Stimulated activated CD4-positive, alpha-beta T cell treated with anti-CD3 and anti-CD28 coated beads, Interleukin-15, amount 100 ng/mL, for 24 hours (primary cell): ENCODE results near the gene RAB5B.

Source experiments
- DNase-seq: peaks from one replicate; pipeline ENCODE4 v3.0.0-alpha.2; 2020

Gene RAB5B, protein sequence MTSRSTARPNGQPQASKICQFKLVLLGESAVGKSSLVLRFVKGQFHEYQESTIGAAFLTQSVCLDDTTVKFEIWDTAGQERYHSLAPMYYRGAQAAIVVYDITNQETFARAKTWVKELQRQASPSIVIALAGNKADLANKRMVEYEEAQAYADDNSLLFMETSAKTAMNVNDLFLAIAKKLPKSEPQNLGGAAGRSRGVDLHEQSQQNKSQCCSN

DNA sequence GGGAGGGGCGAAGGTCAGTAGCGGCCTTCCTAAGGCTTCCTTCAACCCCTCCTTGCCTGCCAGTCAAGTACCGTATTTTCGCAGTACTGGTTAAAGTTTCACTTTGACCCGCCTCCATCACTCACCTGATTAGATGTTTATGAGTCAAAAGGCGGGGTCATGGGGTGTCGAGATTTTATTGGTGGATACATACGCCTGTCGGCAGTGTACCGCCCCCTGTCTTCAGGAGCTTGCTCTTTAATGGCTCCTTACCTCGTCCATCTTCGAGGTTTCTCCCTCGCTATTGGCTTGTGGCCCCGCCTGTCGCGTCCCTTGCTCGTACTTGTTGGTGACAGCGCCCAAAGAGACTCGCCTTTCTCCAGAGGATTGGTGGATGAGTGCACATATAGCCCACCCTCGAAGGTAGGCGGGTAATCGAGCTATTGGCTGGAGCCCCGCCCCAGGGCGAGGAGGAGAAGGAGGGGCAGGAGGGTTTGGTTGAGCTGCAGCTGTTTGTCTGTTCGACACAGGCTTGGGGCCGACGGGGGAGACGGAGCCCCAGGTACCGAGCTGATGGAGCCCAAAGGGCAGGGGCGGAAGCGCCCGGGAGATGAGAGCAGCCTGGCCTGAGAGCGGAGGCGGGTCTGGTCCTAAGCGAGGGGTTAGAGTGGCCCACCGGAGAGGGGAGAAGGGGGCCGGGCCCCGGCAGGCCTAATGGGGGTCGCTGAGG is at the start of gene RAB5B:
Gene RAB5B, plus strand, starts transcription at position 480 of the 709 bp plus-strand sequence. CDS start 12,883 bp downstream, outside the sequence.
- peak; percentile 99 for DNase-seq

DNA sequence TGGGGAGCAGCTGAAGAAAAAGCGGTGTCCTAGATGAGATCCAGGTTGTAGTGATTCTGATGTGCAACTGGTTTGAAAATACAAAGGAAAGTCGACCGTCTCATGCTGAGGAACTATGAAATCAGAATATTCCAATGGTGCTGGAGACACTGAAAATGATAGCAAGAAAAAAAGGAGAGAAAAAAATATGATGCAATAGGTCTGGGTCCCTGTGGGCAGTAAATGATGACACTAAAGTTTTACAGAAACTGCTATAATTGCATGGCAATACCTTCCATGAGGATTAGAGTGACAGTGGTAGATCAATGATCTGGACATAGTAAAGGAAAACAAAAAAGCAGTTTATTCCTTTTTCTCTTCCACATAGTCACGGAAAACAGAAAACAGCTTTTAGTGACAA is 48.5 kb upstream of the RAB5B start:
- DNase-seq = no peak

DNA sequence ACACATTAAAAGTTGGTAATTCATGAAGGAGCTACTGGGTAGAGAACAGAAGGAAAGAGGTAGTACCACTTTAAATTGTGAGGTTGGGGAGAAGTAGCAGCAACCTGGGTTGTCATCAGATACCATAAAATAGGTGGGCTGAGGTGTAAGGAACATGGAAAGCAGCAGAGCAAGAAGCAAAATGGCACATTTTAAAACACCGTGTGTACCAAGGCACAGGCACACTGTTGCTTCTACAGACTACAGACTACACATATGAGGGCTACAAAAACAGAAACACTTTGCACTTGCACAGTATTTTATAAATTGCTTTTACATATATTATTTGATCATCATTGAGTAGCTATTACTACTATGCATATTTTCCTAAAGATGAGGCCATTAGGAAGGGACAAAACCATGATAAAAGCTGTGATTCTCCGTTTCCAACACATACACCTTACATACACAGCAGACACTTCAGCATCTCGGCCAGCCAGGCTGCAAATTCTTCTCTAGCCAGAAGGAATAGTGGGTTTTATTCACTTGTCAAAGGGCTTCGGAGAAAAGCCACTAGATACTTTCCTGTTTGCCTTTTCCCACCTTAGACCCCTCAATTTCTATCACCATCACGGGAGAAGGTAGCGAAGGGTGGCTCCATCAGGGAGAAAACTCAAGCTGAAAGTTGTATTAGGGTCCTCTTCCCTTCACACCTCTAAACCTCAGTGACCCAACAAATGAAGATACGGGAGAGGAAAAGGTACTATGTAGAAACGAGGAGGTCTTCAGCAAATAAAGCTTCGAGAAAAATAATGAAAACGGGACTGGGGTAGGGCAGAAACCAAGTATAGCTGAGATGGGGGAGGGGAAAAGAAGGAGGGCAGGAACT is 47.8 kb upstream of the RAB5B start:
- no peak for DNase-seq

DNA sequence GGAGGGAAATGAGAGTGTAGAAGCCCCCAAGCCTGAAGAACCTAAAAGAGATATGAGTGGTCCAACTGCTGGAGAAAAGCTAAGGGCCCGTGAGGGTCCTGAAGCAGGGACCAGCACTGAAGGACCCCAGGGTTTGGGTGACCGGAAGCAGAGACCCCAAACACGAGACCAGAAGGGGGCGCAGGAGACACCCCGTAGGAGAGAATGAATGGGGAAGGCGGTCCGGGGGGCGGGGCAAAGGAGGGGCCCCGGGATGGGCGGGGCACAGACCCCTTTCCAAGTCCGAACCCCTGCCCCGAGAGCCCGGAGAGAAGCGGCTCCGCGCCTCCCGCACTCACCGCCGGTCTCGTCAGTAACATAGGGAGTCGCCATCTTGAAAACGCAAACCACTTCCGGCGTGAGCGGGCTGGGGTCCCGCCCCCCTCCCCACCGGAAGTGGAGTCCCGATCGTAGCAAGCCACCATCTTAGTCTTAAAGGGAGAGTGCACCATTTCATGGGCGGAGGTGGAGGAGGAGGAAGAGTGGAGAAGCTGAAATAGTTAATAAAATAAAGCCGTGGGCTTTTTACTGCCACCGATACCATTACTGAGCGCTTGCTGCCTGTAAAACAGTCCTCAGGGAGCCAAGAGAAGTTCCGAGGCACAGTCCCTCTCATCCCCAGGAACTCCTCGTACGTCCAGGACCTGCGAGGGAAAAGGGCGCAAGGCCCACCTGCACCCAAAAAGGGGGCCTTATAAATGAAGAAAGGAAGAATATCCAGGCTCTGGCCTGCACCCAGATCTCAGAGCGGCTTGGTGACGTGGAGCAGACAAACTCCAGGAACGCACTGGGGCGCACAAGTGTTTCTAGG is 46.9 kb upstream of the RAB5B start:
- DNase-seq = peak; percentile 95

DNA sequence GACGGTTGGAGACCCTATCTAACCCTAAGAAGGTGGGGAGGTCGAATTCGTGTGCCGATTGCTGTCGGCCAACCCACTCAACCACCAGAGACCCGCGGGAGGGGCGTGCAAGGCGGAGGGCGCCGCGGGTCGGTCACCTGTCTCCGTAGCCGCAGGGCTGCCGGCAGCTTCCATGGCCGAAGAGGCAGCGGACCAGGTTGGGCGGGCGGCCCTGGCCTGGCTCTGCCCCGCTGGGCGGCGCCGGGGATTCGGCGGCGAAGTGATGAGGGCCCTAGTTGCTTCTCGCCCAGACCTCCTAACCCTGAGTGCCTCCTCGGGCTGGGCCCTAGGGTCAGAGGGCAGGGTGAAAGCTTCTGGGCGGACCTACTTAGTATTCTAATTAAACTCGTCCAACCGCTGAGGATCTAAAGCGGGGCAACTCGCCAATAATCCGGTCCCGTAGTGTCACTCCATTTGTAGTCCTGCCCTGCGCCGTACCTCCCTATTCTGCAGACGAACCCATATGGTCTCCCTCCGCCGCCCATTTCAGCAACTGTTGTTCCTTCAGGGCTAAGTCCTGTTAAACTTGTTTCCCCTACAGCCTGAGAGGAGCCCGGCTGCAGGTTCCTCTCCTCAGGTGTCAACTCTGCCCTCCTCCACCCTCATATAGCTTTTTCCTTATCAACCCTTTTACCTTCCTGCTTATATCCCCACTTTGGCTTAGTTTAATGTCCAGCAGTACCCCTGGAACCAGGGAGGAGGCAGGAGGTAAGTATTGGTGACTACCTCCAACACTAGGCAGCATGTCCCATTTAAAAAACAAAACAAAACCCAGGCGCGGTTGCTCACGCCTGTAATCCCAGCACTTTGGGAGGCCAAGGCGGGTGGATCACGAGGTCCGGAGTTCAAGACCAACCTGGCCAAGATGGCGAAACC is 46.0 kb upstream of the RAB5B start, which contains the start of gene PYM1:
Gene PYM1, minus strand, starts transcription at position 307 of the 915 bp plus-strand sequence. Its CDS starts 133 bp downstream, at position 174.
- DNase-seq = peak; percentile 83

DNA sequence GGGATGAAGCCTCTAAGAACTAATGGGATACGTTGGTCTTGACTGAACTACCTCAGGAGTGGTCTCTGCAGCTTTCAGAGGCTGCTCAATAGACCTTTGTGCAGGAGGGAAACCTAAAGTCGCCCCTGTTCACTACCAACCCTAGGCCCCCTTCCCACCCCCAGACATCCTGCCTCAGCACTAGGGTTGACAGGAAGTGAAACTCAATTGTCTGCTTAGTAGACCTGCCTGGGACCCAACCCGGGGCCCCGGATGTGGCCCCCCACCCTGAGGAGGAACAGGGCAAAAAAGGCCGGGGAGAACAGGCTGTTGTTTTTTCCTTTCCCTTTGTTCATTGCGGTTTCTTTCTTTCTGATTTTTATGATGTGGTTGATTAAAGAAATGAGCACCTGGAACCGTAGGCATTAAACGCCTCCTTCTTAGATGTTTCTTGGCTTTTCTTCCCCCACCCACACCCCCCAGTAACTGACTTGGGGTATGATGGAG is 44.5 kb upstream of the RAB5B start:
- peak; percentile 90 for DNase-seq

DNA sequence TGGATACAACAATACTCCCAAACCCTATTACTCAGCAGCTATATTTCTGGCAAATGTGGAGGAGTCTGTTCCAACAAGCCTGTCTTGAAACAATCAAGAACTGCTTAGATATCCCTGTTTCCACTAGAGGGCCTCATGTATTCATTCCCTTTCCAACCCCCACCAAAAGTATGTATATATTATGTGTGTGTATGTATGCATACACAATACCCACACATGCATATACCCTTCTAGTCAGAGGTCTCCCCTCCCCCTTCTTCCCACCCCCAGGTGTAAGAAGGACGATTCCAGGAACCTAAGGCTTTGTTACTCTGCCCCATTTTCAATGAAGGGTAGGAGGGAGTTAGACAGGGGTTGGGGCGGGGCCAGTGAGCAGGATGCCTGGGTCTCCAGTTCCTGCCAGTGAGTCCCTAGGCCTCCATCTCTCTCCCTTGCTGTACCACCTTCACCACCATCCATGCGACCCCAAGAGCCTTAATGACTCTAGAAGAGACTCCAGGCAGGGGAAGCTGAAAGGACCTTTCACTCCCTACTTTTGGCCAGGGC is 43.0 kb upstream of the RAB5B start, which contains the start of gene DGKA:
Gene DGKA, plus strand, starts transcription at position 392 of the 546 bp plus-strand sequence. CDS start 5,342 bp downstream, outside the sequence.
- peak; percentile 92 for DNase-seq

DNA sequence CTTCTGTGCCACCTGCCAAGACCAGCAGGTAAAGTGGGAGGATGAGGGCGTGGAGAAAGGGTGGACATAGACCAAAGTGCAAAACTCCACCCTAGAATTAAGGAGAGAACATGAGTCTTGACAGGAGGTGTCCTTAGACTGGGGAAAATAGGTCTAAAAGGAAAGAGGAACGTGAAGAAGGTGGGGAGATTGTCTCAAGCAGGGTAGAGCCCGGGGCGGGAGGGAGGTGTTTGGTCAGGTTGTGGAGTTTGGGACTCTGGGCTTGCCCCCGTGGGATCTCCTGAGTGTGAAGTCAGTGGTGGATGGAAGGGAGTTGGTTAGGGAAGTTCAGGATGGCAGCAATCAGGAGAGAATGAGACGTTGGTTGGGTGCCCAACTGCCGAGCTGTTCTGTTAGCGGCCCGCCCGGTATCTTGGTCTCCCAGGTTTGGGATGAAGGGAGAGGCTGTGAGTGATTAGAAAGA is 42.5 kb upstream of the RAB5B start:
- DNase-seq = no peak

DNA sequence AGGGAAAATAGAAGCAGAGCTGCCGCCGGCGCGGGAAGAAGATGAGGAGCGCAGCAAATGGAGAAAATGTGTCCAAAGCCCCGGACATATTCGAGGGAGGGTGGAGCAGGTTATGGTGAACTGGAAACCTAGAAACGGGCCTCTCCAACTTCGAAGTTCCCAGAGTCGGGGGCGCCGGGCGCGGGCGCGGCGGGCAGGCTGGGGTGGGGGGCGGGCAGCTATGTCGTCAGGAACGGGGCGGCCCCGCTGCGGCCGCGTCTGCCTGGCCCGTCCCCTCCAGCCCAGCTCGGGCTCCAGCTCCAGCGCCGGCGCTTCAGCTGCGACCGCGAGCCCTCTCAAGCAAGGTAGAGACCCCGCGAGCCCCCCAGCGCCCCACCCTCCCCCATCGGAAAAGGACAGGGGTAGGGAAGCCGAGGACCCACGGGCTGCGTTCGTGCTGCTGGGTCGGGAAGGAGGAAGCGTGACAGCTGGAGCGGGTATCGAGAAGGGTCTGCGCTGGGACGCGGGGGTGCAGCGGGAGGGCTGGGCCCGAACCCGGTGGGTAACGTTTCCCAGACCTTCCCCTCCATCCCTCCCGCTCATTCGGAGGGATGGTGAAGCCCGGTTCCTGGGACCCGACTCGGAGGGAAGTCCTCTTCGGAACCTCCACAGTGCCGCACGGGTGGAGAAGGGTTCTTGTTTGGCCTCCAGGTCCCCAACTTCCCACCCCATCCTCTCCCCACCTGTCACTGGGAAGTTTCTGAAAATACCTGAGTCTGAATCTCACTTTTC is 41.9 kb upstream of the RAB5B start:
- peak; percentile 52 for DNase-seq

DNA sequence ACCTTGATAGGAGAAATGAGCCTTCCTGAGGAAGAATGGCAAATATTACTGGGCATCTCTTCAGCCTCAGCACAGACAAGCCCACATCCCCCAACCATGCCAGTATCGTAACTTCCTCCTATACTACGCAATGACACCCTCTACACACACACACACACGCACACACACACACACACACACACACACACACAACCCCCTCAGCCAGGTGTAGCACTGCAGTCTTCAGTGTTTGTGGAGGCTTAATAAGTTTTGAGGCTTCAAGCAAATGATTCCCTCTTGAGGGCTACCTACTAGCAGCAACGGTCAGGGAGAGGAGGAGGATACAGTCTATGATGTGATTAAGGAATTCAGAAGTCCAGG is 41.3 kb upstream of the RAB5B start:
- peak; percentile 64 for DNase-seq

DNA sequence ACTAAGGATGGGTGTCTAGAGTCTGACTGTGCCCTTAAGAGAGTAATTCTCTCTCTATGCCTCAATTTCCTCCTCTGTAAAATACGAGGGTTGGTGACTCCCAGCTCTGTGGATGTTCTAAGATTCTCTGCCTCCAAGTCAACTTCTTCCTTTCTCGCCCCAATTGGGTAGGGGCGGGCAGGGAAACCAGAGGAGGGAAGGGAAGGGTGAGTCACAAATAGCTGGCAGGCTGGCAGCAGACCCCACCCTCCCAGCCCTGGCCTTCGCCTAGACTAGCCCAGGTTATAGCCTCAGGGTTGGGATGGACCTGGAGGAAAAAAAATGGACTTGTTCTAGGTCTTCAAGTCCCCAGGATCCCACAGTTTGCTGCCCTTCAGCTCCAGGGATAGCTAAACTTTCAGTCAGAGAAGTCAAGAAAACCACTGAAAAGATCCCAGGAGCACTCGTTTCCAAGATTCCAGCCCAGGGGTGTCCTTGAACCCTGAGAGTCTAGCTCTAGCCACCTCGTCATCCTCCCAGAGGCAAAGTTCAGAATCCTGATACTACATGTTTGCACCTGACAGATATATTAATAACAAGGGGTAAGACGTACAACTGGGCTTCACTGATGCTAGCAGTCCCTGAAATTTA is 40.6 kb upstream of the RAB5B start:
- no peak for DNase-seq

DNA sequence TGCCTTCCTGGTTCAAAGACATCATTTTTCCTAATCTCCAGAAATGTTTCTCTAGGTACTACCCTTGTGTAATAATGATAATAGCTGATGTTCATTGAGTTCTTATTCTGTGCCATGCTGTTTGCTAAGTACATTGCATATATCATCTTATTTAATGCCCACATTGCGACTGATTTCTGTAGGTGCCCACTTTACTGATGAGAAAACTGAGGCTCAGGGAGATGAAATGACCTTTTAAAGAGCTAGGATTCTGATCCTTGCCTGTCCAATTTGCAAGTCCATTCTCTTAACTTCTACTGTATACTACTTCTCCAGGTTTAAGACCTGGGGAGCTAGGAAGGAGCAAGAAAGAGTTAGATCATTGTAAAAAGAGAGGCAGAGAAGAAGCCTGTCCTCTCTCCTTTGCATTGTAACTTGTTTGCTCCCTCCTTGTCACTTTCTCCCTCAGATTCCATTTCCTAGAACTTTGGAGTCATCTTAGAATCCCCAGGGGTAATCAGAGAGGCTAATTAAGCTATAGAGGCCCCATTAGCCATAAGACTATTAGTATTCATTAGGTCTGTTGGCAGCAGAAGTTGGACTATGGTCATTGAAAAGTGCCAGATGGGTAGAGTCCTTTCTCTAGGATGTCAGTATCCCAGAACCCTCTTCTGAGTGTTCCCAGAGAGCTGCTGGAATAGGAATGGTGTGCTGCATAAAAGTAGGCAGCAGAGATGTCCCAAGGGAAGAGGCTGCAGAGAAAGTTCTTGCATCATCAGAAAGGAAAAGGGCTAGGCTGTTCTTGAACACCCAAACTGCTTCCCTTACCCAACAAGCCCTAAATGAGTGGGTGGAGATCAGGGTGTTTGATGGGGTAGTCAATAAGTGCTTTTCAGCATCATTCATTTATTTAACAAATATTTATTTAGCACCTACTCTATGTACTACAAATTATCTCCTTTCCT is 39.8 kb upstream of the RAB5B start:
- DNase-seq = no peak

DNA sequence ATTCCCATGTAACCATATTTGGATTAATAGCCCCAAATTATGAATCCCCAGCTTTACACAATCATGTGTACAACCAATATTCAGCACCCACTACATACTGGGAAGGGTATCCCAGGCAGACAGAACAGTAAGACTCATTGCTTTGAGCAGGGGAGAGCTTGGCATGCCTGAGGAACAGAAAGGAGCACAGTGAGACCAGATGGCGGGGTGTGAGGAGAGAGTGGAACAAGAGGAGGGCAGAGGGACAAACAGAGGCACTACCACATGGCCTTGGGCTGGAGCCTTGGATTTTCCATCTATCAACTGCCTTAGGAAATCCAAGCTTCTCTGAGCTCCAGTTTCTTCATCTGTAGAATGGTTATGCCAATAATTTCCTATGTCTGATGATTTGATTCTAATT is 39.1 kb upstream of the RAB5B start:
- no peak for DNase-seq

DNA sequence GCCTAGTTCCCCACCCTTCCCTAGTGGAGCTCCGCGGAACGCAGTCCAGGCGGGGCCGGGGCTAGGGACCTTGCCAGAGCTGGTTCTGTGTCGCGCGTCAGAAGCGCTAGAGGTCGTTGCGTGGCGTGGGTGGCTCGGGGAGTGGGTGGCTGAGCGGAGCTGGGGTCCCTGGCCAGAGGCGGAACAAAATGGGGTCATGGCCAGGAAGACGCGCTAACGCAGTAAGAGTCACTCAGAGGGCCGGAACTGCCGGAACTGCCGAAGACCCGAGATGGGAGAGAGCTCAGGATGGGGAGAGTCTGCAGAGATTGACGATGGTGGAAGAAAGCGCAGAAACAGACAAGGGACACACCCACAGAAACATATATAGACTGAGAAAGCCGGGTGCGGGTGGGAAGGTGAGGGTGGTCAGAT is 38.1 kb upstream of the RAB5B start:
- DNase-seq = peak; percentile 60

DNA sequence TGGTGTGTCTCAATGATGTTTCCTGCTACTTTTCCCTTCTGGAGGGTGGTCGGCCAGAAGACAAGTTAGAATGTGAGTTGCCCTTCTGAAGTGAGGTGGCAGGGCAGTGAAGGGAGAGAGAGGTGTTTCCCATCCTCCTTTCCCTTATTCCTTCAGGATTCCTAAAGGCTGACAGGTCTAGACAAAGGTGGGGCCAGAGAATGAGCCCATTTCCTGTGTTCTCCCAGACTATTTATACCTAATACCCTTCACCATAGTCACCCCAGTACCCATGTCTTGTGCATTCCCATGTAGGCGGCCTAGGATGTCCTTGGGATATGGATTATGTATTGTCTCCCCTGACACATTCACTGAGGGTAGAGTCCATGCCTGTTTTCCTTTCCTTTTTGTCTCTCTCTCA is 35.9 kb upstream of the RAB5B start:
- no peak for DNase-seq

DNA sequence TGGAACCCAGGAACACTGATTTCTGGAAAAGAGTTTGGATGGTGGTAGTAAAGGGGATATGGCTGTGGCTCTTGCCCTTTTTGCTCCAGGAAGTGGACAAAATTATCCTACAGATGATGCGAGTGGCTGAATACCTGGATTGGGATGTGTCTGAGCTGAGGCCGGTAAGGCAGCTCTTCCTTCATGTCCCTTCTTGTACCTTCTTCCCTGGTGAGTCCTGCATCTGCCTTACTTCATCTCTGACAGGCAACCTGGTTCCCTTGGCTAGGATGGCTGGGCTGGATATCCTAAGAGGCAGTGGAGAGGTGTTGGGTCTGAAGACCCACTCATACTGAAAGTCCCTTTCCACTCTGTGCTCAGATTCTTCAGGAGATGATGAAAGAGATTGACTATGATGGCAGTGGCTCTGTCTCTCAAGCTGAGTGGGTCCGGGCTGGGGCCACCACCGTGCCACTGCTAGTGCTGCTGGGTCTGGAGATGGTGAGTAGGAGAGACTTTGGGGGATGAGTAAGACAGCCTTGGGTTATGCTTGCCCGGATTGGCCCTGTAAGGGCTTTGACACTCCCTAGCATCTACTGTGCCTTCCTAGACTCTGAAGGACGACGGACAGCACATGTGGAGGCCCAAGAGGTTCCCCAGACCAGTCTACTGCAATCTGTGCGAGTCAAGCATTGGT is 34.9 kb upstream of the RAB5B start:
- DNase-seq = peak; percentile 41

DNA sequence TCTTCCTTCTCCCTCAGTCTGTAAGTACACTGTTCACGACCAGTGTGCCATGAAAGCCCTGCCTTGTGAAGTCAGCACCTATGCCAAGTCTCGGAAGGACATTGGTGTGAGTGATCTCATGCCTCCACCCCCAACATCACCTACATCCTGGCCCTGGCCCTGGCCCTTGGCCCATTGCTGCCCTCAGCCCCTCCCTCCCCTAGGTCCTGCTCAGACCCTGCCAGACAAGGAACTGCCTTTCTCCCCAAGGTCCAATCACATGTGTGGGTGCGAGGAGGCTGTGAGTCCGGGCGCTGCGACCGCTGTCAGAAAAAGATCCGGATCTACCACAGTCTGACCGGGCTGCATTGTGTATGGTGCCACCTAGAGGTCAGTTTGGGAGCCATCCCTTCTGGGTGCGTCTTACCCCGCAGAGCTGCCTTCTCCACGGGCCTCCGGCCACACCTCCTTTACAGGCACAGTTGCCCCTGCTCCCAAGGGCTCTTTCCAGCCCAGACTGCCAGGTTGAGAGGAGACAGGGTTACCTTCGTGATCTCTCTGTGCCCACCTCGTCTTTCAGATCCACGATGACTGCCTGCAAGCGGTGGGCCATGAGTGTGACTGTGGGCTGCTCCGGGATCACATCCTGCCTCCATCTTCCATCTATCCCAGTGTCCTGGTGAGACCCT is 33.7 kb upstream of the RAB5B start:
- peak; percentile 88 for DNase-seq
